ENCODE data around the gene SNRPA1. TPM values are rescaled to one million over a fixed set of nuclear protein-coding genes. Genes with fewer than 3 reads are reported as not detected.

SNRPA1 gene
- total RNA-seq, 1 donor from 2014 or later: 79.5 TPM

GRCh38 chr15:101250341-101250831 lies 44.7 kb downstream of the SNRPA1 start:
- no peak for TF ChIP-seq EZH2 (IDR thresholded peaks at IDR 0.05; ENCODE audit: insufficient read depth, low read length)
- no peak for TF ChIP-seq CTCF (IDR thresholded peaks at IDR 0.05; ENCODE audit: insufficient read depth, low read depth, low read length)
- H3K27ac ChIP-seq (ENCODE audit: low read depth, low read length): peak overlapping the region; percentile 83
- no peak for FAIRE-seq

GRCh38 chr15:101248274-101248673 lies 46.8 kb downstream of the SNRPA1 start:
- H3K9me3 ChIP-seq (ENCODE audit: insufficient read depth, low read depth, low read length): no peaks in the 10 kb centered on the region
- no peaks in the 10 kb centered on the region for H3K27me3 Mint-ChIP-seq (ENCODE audit: low read depth, unreplicated experiment)
- H3K4me1 Mint-ChIP-seq (ENCODE audit: low read depth, unreplicated experiment): peaks cover 29% of the 10 kb centered on the region
- peak overlapping the region; percentile 9 for H3K4me2 ChIP-seq (ENCODE audit: low read length)
- peaks cover 3% of the 10 kb centered on the region for H3K36me3 Mint-ChIP-seq (ENCODE audit: low read depth, unreplicated experiment)
- no peak overlapping the region for H3K4me3 ChIP-seq (ENCODE audit: insufficient read depth, low read depth, low read length)
- H3K27me3 ChIP-seq (ENCODE audit: insufficient read depth, low read length): no peaks in the 10 kb centered on the region
- no peak overlapping the region for H3K9ac ChIP-seq (ENCODE audit: low read length)
- H3K4me3 Mint-ChIP-seq (ENCODE audit: unreplicated experiment): peak overlapping the region; percentile 57
- TF ChIP-seq CTCF (IDR thresholded peaks at IDR 0.05; ENCODE audit: insufficient read depth, low read depth, low read length): no peak
- H3K27ac Mint-ChIP-seq (ENCODE audit: unreplicated experiment): no peak overlapping the region
- H4K20me1 ChIP-seq (ENCODE audit: insufficient read depth, low read length): peaks cover 75% of the 10 kb centered on the region
- H3K36me3 ChIP-seq (ENCODE audit: insufficient read depth, low read length): peaks cover 14% of the 10 kb centered on the region
- no peak overlapping the region for H2AFZ ChIP-seq (ENCODE audit: low read depth, low read length)
- H3K4me1 ChIP-seq (ENCODE audit: insufficient read depth, low read length): peaks cover 34% of the 10 kb centered on the region
- H3K27ac ChIP-seq (ENCODE audit: low read depth, low read length): no peak overlapping the region
- no peaks in the 10 kb centered on the region for H3K9me3 Mint-ChIP-seq (ENCODE audit: unreplicated experiment)
- DNase-seq (ENCODE audit: low read depth) (no peak), FAIRE-seq (no peak)
- H3K79me2 ChIP-seq (ENCODE audit: insufficient read depth, low read length): peaks cover 78% of the 10 kb centered on the region

More at GRCh38 chr15:101250341-101250831, 44.7 kb downstream of the SNRPA1 start:
- Mint-ChIP-seq H3K27me3 (ENCODE audit: low read depth, unreplicated experiment) (peaks cover 2% of the 10 kb centered on the region), H3K27ac (ENCODE audit: unreplicated experiment) (peak overlapping the region; percentile 94), H3K36me3 (ENCODE audit: low read depth, unreplicated experiment) (peaks cover 3% of the 10 kb centered on the region), H3K4me1 (ENCODE audit: low read depth, unreplicated experiment) (peaks cover 17% of the 10 kb centered on the region), H3K9me3 (ENCODE audit: unreplicated experiment) (no peaks in the 10 kb centered on the region), H3K4me3 (ENCODE audit: unreplicated experiment) (peak overlapping the region; percentile 98)
- H3K4me2 ChIP-seq (ENCODE audit: low read length): peak overlapping the region; percentile 97
- H3K9ac ChIP-seq (ENCODE audit: low read length): peak overlapping the region; percentile 95
- peaks cover 57% of the 10 kb centered on the region for H3K79me2 ChIP-seq (ENCODE audit: insufficient read depth, low read length)
- H3K4me3 ChIP-seq (ENCODE audit: insufficient read depth, low read depth, low read length): peak overlapping the region; percentile 98
- DNase-seq (ENCODE audit: low read depth): peak; percentile 88
- H3K36me3 ChIP-seq (ENCODE audit: insufficient read depth, low read length): peaks cover 14% of the 10 kb centered on the region
- no peaks in the 10 kb centered on the region for H3K9me3 ChIP-seq (ENCODE audit: insufficient read depth, low read depth, low read length)
- peaks cover 54% of the 10 kb centered on the region for H4K20me1 ChIP-seq (ENCODE audit: insufficient read depth, low read length)
- no peak overlapping the region for H2AFZ ChIP-seq (ENCODE audit: low read depth, low read length)
- no peaks in the 10 kb centered on the region for H3K27me3 ChIP-seq (ENCODE audit: insufficient read depth, low read length)
- peaks cover 17% of the 10 kb centered on the region for H3K4me1 ChIP-seq (ENCODE audit: insufficient read depth, low read length)

All from astrocyte (in vitro differentiated cells and primary cell).